Epithelial cell of proximal tubule (primary cell): Measurements from ENCODE around the gene STRA6. TPM values are rescaled to one million over a fixed set of nuclear protein-coding genes. Genes with fewer than 3 reads are reported as not detected.
"Not testable (repeated sequence)": the region's sequence is repeated elsewhere in the genome, so short reads cannot be mapped to it uniquely, and the experiment has no call there.

Source experiments
- DNase-seq: peaks from one replicate; pipeline ENCODE4 v3.0.0-alpha.2; 2011; ENCODE audit warnings: low read depth
- H3K4me3 ChIP-seq: 2 replicates; pipeline ENCODE4 v1.5.1; 2011; ENCODE audit warnings: low read depth, mild to moderate bottlenecking, low read length
- CTCF ChIP-seq: conservative IDR thresholded peaks from 2 replicates; pipeline ENCODE4 v1.5.1; 2012; ENCODE audit warnings: low read depth, mild to moderate bottlenecking, low read length
- total RNA-seq: library from RNA; depleted of rRNA; stranded (reverse); fragments of >200 nt; gene quantifications from 2 replicates; pipeline ENCODE4 v1.2.3, GENCODE V29; 2015

Gene STRA6
- total RNA-seq, 1 donor from 2014 or later = 3.9 TPM

DNA sequence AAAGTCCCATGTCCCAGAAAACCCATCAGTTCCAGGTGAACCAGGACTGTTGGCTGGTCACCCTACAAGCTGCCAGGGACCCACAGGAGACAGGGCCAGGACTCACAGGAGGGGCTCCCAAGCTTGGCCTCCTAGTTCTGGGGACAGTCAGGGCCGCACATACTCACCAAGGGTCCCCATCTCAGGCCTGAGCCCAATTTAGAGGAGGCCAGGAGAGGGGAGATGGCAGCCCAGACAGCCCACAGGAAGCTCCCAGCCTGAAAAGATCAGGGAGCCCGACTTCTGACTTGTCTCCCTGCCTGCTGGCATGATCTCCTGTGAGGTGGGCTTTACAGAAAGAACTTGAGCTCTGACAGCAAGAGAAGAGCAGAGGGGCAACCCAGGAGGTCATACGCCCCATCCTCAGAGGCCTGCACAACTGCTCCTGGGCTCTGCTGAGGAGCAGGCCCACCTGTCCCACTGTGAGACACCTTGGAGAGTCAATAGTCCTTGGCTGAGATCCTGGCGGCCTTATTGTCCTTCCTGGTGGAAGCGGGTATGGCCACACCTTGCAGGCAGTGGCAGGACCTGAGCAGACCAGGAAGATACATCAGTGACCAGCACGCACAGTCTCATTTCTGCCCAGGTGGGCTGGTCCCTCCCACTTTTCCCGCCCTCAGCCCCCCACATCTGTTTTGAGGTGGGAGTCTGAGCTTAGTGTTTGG is 31.6 kb downstream of the STRA6 start:
- no peak for TF ChIP-seq CTCF
- DNase-seq = no peak
- H3K4me3 ChIP-seq = no peak overlapping the region

DNA sequence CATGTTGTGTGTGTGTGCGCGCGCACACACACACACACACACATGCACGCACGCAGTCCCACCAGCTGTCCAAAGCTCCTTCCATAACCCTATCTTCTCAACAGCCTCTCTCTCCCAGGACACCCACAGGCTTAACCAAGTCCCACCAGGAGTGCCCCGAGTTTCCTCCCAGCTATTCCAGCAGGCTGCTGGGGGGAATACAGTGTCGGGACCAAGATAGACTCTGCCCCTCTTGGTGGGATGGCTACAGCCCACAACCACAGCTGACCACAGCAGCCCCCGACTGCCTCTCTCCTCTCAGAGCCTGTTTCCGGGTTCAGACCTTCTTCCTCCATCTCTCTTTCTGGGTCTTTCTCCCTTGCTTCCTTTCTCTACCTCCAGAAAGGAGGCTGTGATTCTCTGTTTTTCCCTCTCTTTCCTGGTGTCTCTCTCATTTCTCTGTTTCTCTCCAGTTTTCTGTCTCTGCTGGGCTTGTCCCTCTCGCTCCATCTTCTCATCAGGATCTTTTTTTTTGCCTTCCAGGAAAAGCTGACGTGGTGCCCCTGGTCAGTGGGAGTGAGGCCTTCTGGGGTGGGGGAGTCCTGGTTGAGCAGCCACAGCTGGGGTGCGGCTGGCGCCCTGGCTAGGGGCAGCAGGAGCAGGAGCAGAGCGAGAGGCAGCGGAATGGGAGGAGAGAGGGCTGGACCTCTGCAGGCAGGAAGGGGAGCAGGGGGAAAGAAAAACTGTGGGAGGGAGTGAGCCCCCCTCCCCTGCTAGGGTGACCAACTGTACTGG is 32.3 kb downstream of the STRA6 start:
- no peak for DNase-seq
- no peak for TF ChIP-seq CTCF
- no peak overlapping the region for H3K4me3 ChIP-seq

DNA sequence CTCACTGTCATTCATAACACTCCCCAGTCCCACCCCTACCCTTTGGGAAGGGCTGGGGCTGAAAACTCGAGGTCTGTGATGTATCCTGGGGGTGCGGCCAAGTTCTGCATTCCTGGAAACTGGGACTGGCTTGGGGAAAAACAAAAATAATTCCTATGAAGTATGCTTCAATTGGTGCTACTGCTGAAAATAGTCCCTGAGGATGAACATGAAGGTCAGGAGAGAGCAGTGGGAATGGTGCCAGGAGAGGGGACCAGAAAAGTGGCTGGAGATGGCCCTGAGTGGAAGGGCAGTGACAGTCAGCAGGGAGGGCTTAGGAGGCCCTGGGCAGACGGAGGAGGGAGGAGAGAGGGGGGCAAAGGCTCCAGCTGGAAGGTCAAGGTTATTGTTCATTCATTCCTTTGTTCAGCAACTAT is 33.9 kb downstream of the STRA6 start:
- DNase-seq = no peak

DNA sequence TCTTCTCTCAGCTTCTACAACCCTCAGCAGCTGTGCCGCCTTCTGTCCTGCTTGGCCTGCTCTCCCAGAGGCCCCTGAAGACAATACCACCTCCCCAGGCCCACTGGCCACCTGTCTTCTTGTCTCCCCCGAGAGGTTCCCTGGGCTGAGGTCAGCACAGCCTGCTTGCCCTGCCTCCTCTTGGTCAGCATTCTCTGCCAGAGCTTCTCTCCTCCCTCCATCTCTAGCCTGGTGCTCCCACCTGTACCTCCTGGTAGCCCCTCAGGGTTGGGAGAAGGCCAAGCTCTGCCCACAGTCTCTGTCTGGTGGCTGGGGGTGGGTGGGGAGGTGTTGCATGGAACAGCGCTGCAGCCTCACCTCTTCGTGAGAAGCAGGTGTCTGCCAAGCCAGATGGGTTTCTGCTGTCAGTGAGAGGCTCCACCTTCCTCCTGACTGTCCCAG is 34.7 kb downstream of the STRA6 start:
- TF ChIP-seq CTCF = no peak

More for the DNA sequence above, 33.9 kb downstream of the STRA6 start:
- TF ChIP-seq CTCF = no peak
- no peak overlapping the region for H3K4me3 ChIP-seq

GRCh38 chr15:74165461-74165860 is 37.1 kb downstream of the STRA6 start:
- no peak for TF ChIP-seq CTCF

More for the DNA sequence above, 34.7 kb downstream of the STRA6 start:
- H3K4me3 ChIP-seq = no peak overlapping the region
- DNase-seq = no peak

DNA sequence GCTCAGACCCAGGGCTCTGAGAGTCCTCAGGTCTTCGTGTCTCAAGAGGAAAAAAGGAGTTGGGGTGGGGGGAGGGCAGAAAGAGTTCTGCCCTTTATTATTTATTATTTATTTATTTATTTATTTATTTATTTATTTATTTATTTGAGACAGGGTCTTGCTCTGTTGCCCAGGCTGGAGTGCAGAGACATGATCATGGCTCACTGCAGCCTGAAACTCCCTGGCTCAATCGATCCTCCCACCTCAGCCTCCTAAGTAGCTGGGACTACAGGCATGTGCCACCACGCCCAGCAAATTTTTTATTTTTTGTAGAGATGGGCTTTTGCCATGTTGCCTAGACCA is 40.4 kb downstream of the STRA6 start:
- DNase-seq, H3K4me3 ChIP-seq: not testable (repeated sequence)

More at GRCh38 chr15:74165461-74165860, 37.1 kb downstream of the STRA6 start:
- no peak overlapping the region for H3K4me3 ChIP-seq
- DNase-seq = no peak

GRCh38 chr15:74160390-74160789 is 42.2 kb downstream of the STRA6 start:
- H3K4me3 ChIP-seq, DNase-seq: not testable (repeated sequence)

- DNase-seq = no peak
- no peak overlapping the region for H3K4me3 ChIP-seq
- no peak for TF ChIP-seq CTCF
Observed at GRCh38 chr15:74159773-74160172, 42.8 kb downstream of the STRA6 start.
